ENCODE data around the gene CD300LF.

The CD300LF gene

GRCh38 chr17:74713171-74713755 lies 540 bp upstream of the CD300LF start:
- no peak overlapping the region for H3K4me3 ChIP-seq (ENCODE audit: low read depth, low read length)
- no peak for TF ChIP-seq CTCF (IDR thresholded peaks at IDR 0.05; ENCODE audit: low read depth, low read length, missing control alignments)
- DNase-seq (ENCODE audit: low read depth): no peak
- in situ Hi-C loops (cut with HindIII; ENCODE audit: low sequenced_read_pairs): no loop called here

DNA sequence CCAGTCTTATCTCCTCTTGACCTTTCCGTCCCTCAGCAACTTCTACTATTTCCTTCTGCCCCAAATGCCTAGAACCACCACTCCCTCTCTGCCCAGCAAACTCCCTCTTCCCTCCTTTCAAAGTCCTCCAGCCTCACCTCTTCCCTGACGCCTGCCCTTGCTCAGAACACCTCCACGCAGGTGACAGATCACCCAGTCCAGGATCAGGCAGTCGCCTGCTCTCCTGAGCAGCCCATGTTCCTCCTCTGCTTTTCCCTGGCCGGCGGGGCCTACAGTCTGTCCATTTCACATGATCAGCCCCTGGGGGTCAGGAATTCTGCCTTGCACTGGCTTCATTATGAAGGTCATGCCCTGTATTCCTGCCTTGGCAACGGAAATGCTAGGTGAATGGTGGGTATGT lies 422 bp downstream of the CD300LF start:
- in situ Hi-C loops (cut with HindIII; ENCODE audit: low sequenced_read_pairs): no loop called here
- TF ChIP-seq CTCF (IDR thresholded peaks at IDR 0.05; ENCODE audit: low read depth, low read length, missing control alignments): no peak
- no peak overlapping the region for H3K4me3 ChIP-seq (ENCODE audit: low read depth, low read length)
- DNase-seq (ENCODE audit: low read depth): no peak

DNA sequence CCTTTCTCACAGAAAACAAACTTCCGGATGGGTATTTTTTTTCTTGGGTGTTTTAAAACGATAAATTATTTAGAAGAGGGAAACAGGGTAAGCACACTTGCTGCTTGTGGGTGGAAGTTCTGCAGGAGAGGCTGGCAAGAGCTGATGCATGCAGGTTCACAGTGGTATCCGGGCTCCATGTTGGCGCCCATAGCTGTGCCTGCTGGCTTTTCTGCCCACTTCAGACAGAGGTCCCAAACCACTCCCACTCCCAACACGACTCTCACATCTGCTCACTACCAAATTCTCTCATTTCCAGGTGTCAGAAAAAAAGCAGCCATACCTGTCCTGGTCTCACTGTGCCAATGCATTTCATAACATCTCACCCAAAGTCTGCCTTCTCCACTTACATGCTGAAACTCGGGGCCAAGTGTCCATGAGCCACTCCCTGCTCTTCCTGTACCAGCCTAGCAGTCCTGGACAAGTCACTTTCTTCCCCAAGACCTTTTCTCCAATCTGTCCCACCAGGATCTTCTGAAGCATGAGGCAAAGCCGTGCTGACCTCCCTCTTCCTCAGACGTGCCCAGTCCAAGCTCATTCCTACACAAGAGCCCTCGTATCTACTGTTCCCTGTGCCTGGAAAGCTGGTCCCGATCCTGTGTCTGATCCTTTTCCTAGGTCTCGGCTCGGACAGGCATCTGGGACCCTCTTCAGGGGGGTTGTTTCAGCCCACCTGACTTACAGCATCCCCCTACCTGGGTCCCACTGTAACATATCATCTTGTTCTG lies 1.5 kb downstream of the CD300LF start:
- no peak overlapping the region for H3K4me3 ChIP-seq (ENCODE audit: low read depth, low read length)
- DNase-seq (ENCODE audit: low read depth): no peak
- no peak for TF ChIP-seq CTCF (IDR thresholded peaks at IDR 0.05; ENCODE audit: low read depth, low read length, missing control alignments)
- in situ Hi-C loops (cut with HindIII; ENCODE audit: low sequenced_read_pairs): no loop called here

GRCh38 chr17:74704544-74704943 lies 8.2 kb downstream of the CD300LF start:
- no peak for DNase-seq (ENCODE audit: low read depth)
- in situ Hi-C loops (cut with HindIII; ENCODE audit: low sequenced_read_pairs): no loop called here
- TF ChIP-seq CTCF (IDR thresholded peaks at IDR 0.05; ENCODE audit: low read depth, low read length, missing control alignments): no peak
- no peak overlapping the region for H3K4me3 ChIP-seq (ENCODE audit: low read depth, low read length)

- TF ChIP-seq CTCF (IDR thresholded peaks at IDR 0.05; ENCODE audit: low read depth, low read length, missing control alignments): no peak
- DNase-seq (ENCODE audit: low read depth): no peak
- in situ Hi-C loops (cut with HindIII; ENCODE audit: low sequenced_read_pairs): no loop called here
- no peak overlapping the region for H3K4me3 ChIP-seq (ENCODE audit: low read depth, low read length)
Observed at GRCh38 chr17:74703311-74703710, 9.4 kb downstream of the CD300LF start.

GRCh38 chr17:74702116-74702871 lies 10.4 kb downstream of the CD300LF start:
- in situ Hi-C loops (cut with HindIII; ENCODE audit: low sequenced_read_pairs): no loop called here
- no peak overlapping the region for H3K4me3 ChIP-seq (ENCODE audit: low read depth, low read length)
- DNase-seq (ENCODE audit: low read depth): no peak
- no peak for TF ChIP-seq CTCF (IDR thresholded peaks at IDR 0.05; ENCODE audit: low read depth, low read length, missing control alignments)

All from astrocyte of the cerebellum (primary cell).